Keratinocyte (primary cell): ENCODE results near the gene ZDHHC18. TPM values are rescaled to one million over a fixed set of nuclear protein-coding genes. Genes with fewer than 3 reads are reported as not detected.
"Not testable (repeated sequence)": the region's sequence is repeated elsewhere in the genome, so short reads cannot be mapped to it uniquely, and the experiment has no call there.

Experiments
- DNase-seq: peaks from one replicate; pipeline ENCODE4 v3.0.0-alpha.2; 2011; ENCODE audit warnings: low read depth, missing footprints, low spot score
- FAIRE-seq: peaks from 2 replicates; lab custom pipeline; 2011; peaks lifted over from hg19 to GRCh38; lab: Jason Lieb, UNC
- H2AFZ ChIP-seq: 2 replicates; pipeline ENCODE4 v1.6.0; 2012; ENCODE audit warnings: low read length, control low read depth, inconsistent platforms; ENCODE audit not compliant: control insufficient read depth
- H3K27ac ChIP-seq: 2 replicates; pipeline ENCODE4 v1.5.1; 2011; ENCODE audit warnings: low read length; ENCODE audit not compliant: control insufficient read depth, insufficient read depth
- H3K27me3 ChIP-seq: 3 replicates; pipeline ENCODE4 v1.6.0; 2011; ENCODE audit warnings: low read length; ENCODE audit not compliant: control insufficient read depth, insufficient read depth; ENCODE audit errors: extremely low read depth
- H3K36me3 ChIP-seq, 2 experiments: 2 replicates in 1 of 2; 3 replicates in 1 of 2; pipeline ENCODE4 v1.5.1; 2011; ENCODE audit warnings: low read length in 2 of 2, mild to moderate bottlenecking in 1 of 2; ENCODE audit not compliant: control insufficient read depth in 2 of 2, insufficient read depth in 2 of 2; ENCODE audit errors: extremely low read depth in 1 of 2
- H3K4me1 ChIP-seq: 3 replicates; pipeline ENCODE4 v1.5.1; 2011; ENCODE audit warnings: low read length; ENCODE audit not compliant: control insufficient read depth, insufficient read depth; ENCODE audit errors: extremely low read depth
- H3K4me2 ChIP-seq: 3 replicates; pipeline ENCODE4 v1.6.0; 2011; ENCODE audit warnings: low read depth, low read length; ENCODE audit not compliant: control insufficient read depth, insufficient read depth; ENCODE audit errors: extremely low read depth
- H3K4me3 ChIP-seq, 3 experiments: fragments of 200-600 bp in 1 of 3; sonication (generic) in 1 of 3; 2 replicates in 2 of 3; 3 replicates in 1 of 3; pipeline ENCODE4 v1.5.1; 2011 to 2016; ENCODE audit warnings: low read length in 3 of 3, mild to moderate bottlenecking in 3 of 3, control low read depth in 2 of 3, inconsistent platforms in 1 of 3, low read depth in 1 of 3, mixed read lengths in 1 of 3, mixed run types in 1 of 3, moderate library complexity in 1 of 3; ENCODE audit not compliant: control insufficient read depth in 2 of 3, insufficient read depth in 2 of 3; ENCODE audit errors: extremely low read depth in 1 of 3
- H3K79me2 ChIP-seq: 2 replicates; pipeline ENCODE4 v1.6.0; 2012; ENCODE audit warnings: low read length; ENCODE audit not compliant: control insufficient read depth, insufficient read depth
- H3K9ac ChIP-seq: 3 replicates; pipeline ENCODE4 v1.6.0; 2011; ENCODE audit warnings: low read length; ENCODE audit not compliant: control insufficient read depth, insufficient read depth; ENCODE audit errors: extremely low read depth
- H3K9me1 ChIP-seq: 3 replicates; pipeline ENCODE4 v1.6.0; 2011; ENCODE audit warnings: low read length; ENCODE audit not compliant: control insufficient read depth, insufficient read depth; ENCODE audit errors: extremely low read depth
- H3K9me3 ChIP-seq: 2 replicates; pipeline ENCODE4 v1.5.1; 2012; ENCODE audit warnings: low read depth, low read length; ENCODE audit not compliant: control insufficient read depth
- H4K20me1 ChIP-seq: 3 replicates; pipeline ENCODE4 v1.6.0; 2011; ENCODE audit warnings: low read length; ENCODE audit not compliant: control insufficient read depth, insufficient read depth; ENCODE audit errors: extremely low read depth
- EZH2 ChIP-seq: IDR thresholded peaks from one replicate; pipeline ENCODE4 v1.6.1; 2012; ENCODE audit warnings: inconsistent platforms, mild to moderate bottlenecking, low read length, moderate library complexity
- dilution Hi-C: fragments of 300-500 bp; cut with MboI; formaldehyde crosslinking; loops from one replicate; pipeline ENCODE4 v1.7.0; 2020; ENCODE audit warnings: low sequenced_read_pairs; ENCODE audit not compliant: extremely low pct_ligation_motif_present
- polyA plus RNA-seq, 5 experiments: library from polyadenylated mRNA; depleted of rRNA in 3 of 5; stranded (reverse) in 3 of 5; stranded (forward) in 1 of 5; unstranded in 1 of 5; fragments of >200 nt; gene quantifications; 1 replicate in 1 of 5; 2 replicates in 3 of 5; 3 replicates in 1 of 5; pipeline versions ENCODE4 v1.2.1 to v1.2.3, GENCODE V29; 2011 to 2012; ENCODE audit warnings: missing spikeins in 2 of 5, low read depth in 1 of 5, low replicate concordance in 1 of 5
- TF ChIP-seq, protein P1 (sequence below), 3 experiments: IDR thresholded peaks in 1 of 3; conservative IDR thresholded peaks in 1 of 3; optimal IDR thresholded peaks in 1 of 3; 2 replicates in 2 of 3; 3 replicates in 1 of 3; pipeline versions ENCODE3 to v1.5.1; 2011; ENCODE audit warnings: low read length in 3 of 3, mild to moderate bottlenecking in 3 of 3, moderate library complexity in 2 of 3, control low read depth in 1 of 3, inconsistent platforms in 1 of 3; ENCODE audit not compliant: insufficient read depth in 2 of 3; ENCODE audit errors: extremely low read depth in 1 of 3

The ZDHHC18 gene
- polyA plus RNA-seq, 1 donor (not counting 4 experiments of a cell fraction or from before 2014, with no cell fraction given): 18.1 TPM

DNA sequence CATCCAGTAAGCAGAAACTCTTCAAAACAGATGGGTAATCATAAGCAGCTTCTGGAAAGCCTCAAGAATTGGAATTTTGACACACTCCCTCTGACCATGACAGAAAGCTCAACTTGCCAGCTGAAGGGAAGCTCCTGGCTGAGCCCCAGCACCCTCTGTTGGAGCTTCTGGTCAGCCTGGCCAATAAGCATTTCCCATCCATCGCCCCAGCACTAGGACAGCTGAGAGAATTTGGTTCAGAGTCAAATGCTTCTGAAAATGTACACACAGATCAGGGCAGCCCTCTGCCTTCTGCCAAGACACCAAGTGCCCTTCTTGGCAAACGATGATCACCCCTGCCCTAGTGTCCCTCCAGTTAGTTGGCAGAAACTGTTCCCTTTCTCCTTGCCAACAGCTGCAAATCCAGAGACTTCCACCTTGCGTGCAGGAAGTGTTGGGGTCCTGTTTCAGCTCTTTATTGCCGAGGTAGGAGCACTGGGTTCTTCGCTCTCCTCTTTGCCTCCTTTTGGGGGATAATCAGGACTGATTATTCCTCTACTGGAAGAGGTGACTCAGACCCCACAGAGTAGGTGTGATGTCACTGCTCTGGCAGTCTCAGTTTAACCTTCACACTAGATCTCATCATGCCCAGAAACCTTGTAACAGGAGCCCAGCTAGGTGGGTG is 26.9 kb upstream of the ZDHHC18 start:
- DNase-seq: no peak

DNA sequence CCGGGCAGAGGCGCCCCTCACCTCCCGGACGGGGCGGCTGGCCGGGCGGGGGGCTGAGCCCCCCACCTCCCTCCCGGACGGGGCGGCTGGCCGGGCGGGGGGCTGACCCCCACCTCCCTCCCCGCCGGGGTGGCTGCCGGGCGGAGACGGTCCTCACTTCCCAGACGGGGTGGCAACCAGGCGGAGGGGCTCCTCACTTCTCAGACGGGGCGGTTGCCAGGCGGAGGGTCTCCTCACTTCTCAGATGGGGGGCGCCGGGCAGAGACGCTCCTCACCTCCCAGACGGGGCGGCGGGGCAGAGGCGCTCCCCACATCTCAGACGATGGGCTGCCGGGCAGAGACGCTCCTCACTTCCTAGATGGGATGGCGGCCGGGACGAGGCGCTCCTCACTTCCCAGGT is 22.6 kb upstream of the ZDHHC18 start:
- H3K36me3 ChIP-seq, H3K9ac ChIP-seq, FAIRE-seq, H3K9me3 ChIP-seq, H4K20me1 ChIP-seq, H3K9me1 ChIP-seq, DNase-seq, H3K4me2 ChIP-seq, H3K4me3 ChIP-seq, H3K79me2 ChIP-seq, dilution Hi-C loops, H3K27ac ChIP-seq, H3K27me3 ChIP-seq, H2AFZ ChIP-seq: not testable (repeated sequence)
- peaks cover 13% of the 10 kb centered on the region for H3K4me1 ChIP-seq

More for the DNA sequence above, 26.9 kb upstream of the ZDHHC18 start:
- Histone ChIP-seq H3K36me3 (peaks cover 4 to 6% of the 10 kb centered on the region in 2 experiments), H3K4me1 (peaks cover 13% of the 10 kb centered on the region), H3K4me2 (peak overlapping the region; percentile 46), H2AFZ (no peak overlapping the region), H3K9me1 (no peaks in the 10 kb centered on the region), H3K9me3 (no peaks in the 10 kb centered on the region), H4K20me1 (no peaks in the 10 kb centered on the region), H3K27me3 (no peaks in the 10 kb centered on the region), H3K27ac (no peak overlapping the region), H3K4me3 (no peak overlapping the region), H3K9ac (no peak overlapping the region), H3K79me2 (no peaks in the 10 kb centered on the region)
- FAIRE-seq: peak; percentile 44
- dilution Hi-C loops: no loop called here
- TF ChIP-seq, protein P1, sequence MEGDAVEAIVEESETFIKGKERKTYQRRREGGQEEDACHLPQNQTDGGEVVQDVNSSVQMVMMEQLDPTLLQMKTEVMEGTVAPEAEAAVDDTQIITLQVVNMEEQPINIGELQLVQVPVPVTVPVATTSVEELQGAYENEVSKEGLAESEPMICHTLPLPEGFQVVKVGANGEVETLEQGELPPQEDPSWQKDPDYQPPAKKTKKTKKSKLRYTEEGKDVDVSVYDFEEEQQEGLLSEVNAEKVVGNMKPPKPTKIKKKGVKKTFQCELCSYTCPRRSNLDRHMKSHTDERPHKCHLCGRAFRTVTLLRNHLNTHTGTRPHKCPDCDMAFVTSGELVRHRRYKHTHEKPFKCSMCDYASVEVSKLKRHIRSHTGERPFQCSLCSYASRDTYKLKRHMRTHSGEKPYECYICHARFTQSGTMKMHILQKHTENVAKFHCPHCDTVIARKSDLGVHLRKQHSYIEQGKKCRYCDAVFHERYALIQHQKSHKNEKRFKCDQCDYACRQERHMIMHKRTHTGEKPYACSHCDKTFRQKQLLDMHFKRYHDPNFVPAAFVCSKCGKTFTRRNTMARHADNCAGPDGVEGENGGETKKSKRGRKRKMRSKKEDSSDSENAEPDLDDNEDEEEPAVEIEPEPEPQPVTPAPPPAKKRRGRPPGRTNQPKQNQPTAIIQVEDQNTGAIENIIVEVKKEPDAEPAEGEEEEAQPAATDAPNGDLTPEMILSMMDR (optimal IDR thresholded peaks at IDR 0.05 in 1 of 3, IDR thresholded peaks at IDR 0.05 in 1 of 3, conservative IDR thresholded peaks at IDR 0.05 in 1 of 3; ENCODE audit: extremely low read depth in 1 of 3, insufficient read depth in 2 of 3, low read length in 3 of 3): no peak
- no peak for TF ChIP-seq EZH2

DNA sequence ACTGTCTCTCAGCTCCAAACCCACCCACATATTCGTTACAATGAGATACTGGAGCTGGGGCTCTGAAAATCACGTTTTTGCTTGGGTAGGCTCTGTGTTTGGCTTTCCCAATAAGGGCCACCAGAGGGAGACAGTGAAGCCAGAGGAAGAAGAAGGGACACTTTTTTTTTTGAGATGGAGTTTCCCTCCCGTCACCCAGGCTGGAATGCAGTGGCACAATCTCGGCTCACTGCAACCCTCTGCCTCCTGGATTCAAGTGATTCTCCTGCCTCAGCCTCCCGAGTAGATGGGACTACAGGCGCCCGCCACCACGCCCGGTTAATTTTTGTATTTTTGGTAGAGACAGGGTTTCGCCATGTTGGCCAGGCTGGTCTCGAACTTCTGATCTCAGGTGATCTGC is 16.4 kb upstream of the ZDHHC18 start:
- H3K4me2 ChIP-seq, H3K9me1 ChIP-seq, dilution Hi-C loops, H3K9me3 ChIP-seq, H3K79me2 ChIP-seq, H3K4me1 ChIP-seq, H4K20me1 ChIP-seq, H3K9ac ChIP-seq, H3K27me3 ChIP-seq, H3K36me3 ChIP-seq, H3K4me3 ChIP-seq, H2AFZ ChIP-seq, H3K27ac ChIP-seq, DNase-seq: not testable (repeated sequence)
- TF ChIP-seq, protein P1 (optimal IDR thresholded peaks at IDR 0.05 in 1 of 3, IDR thresholded peaks at IDR 0.05 in 1 of 3, conservative IDR thresholded peaks at IDR 0.05 in 1 of 3; ENCODE audit: extremely low read depth in 1 of 3, insufficient read depth in 2 of 3, low read length in 3 of 3): peak; percentile 64 to 78 (median 72)
- peak; percentile 48 for FAIRE-seq
